GM12873 (cell line): Measurements from ENCODE around the gene TENT5C.

Experiments
- TF ChIP-seq, protein P1 (sequence below): IDR thresholded peaks from 2 replicates; pipeline ENCODE4 v1.5.1; 2012; ENCODE audit warnings: low read depth, mild to moderate bottlenecking, moderate library complexity, low read length, control low read depth; ENCODE audit not compliant: insufficient read depth; ENCODE audit errors: missing control alignments

Gene TENT5C

DNA sequence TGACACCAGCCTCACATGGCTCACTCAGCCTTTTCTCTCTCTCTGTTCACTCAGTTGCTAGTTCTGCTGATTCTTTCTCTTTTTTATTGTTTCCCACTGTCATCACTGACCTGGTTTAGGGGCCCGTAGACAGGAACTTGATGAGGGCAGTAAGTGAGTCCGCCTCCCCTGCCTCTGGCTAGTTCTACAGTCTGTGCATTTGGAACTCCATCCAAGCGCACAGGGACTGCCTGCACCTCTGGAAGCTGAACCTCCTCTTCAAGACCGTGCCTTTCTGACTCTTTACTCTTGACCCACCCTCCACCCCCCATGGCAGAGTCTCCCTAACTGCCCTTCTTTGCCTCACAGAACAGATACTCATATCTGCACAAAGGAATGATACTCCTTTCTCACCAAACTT is 4.2 kb downstream of the TENT5C start:
- TF ChIP-seq, protein P1, sequence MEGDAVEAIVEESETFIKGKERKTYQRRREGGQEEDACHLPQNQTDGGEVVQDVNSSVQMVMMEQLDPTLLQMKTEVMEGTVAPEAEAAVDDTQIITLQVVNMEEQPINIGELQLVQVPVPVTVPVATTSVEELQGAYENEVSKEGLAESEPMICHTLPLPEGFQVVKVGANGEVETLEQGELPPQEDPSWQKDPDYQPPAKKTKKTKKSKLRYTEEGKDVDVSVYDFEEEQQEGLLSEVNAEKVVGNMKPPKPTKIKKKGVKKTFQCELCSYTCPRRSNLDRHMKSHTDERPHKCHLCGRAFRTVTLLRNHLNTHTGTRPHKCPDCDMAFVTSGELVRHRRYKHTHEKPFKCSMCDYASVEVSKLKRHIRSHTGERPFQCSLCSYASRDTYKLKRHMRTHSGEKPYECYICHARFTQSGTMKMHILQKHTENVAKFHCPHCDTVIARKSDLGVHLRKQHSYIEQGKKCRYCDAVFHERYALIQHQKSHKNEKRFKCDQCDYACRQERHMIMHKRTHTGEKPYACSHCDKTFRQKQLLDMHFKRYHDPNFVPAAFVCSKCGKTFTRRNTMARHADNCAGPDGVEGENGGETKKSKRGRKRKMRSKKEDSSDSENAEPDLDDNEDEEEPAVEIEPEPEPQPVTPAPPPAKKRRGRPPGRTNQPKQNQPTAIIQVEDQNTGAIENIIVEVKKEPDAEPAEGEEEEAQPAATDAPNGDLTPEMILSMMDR: no peak

DNA sequence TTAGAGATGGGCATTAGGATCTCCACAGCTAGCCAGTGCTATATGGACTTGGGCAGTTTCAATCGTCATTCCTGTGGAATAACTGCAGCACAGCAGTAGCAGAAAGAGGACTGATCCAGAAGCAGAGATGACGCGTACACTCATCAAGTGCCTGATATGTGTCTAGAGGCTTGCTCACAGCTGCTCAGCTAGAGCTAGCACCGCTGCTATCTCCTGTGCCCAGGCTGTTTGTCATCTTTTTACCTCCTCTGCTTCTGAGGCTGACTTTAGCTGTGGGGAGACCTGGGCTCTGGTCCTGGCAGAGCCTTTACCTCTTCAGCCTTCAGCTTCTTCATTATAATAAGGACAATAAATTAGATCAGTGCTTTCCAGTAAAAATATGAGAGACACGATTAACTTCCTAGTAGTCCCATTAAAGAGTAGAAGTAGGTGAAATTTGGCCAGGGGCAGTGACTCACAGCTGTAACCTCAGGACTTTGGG is 5.3 kb downstream of the TENT5C start:
- TF ChIP-seq, protein P1: no peak

DNA sequence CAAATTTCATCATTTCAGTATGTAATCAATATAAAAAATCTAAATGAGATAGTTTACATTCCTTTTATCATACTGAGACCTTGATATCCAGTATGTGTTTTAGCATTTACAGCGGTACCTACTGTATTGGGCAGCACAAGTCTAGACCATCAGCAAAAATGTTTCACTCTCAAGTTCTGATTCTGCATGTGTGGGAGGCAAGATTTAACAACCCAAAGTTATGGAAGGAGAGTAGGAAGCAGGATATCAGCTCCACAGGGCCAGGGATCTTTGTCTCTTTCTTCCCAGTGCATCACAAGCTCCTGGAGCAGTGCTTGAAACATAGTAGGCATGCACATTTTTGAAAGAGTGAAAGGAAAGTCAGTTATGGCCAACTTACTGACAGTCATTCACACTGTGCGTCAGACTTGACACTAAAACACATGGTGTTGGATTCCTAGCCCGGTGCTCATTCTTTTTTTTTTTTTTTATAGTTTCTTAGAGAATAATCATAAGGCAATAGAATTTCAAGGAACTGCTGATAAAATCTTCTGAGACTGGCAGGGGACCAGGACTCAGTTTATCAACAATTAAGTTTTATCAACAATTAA is 6.1 kb downstream of the TENT5C start:
- TF ChIP-seq, protein P1: no peak

DNA sequence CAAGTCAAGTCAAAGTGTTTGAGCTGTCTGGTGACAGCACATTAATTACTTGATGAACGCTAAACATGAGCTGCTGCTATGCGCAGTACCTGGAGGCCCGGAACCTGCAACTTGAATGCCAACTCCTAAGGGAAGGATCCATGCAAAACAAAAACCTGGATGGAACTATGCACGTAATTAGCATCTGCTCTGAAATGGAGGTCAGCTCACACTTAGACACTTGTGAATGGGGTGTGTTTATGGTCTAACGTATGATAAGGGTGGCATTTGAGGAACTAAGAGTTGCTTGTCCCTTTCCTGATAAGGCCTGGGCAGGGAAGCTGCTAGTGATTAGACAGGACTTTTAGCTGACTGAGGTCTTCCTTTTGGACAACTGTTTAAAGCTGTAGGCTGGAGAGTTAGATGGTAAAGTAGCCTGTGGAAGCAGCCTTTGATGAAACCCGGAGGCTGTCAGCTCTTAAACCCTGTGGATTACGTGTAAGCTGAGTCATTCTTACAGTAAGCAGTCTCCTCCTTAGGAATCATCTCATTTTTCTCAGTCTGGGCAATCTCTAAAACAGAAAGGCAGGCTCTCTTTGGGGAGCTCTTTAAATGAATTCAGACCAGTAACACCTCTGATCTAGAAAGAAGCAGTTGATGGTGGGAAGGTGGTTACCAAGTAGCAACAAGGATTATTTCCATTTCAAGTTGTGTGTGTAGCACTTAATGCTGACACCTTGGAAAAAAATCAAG is 6.8 kb downstream of the TENT5C start:
- TF ChIP-seq, protein P1: no peak

DNA sequence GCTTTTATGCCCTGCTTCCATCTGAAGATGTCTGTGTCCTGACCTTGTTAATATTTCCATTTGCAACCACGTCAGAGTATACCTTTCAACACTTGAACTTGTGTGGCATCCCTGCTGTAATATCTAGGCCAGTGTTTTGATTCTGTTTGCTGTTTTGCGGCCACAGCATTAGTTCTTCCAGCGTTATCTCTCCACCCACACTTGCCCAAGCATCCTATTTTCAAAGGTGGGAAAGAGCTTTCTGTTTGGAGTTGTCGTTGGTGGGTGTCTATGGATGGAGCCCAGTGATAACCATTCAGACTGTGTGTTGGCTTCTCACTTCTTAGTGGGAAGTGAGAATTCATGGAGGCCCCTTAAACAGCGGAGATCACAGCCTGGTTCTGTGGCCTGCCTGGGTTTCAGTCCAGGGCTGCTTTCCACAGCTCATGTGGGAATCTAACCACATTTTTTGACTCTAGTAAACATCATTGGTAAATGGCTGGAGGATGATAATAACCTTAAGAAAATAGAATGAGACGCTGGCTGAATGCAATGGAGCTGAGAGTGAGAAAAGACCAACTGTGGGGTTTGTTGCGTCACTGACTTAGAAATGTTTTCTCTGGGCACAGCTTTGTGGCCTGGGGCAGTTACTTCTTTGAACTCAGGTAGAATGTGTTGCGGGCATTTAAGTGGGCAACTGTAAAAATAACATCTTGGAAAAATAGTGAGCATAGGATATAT is 7.6 kb downstream of the TENT5C start:
- TF ChIP-seq, protein P1: no peak

DNA sequence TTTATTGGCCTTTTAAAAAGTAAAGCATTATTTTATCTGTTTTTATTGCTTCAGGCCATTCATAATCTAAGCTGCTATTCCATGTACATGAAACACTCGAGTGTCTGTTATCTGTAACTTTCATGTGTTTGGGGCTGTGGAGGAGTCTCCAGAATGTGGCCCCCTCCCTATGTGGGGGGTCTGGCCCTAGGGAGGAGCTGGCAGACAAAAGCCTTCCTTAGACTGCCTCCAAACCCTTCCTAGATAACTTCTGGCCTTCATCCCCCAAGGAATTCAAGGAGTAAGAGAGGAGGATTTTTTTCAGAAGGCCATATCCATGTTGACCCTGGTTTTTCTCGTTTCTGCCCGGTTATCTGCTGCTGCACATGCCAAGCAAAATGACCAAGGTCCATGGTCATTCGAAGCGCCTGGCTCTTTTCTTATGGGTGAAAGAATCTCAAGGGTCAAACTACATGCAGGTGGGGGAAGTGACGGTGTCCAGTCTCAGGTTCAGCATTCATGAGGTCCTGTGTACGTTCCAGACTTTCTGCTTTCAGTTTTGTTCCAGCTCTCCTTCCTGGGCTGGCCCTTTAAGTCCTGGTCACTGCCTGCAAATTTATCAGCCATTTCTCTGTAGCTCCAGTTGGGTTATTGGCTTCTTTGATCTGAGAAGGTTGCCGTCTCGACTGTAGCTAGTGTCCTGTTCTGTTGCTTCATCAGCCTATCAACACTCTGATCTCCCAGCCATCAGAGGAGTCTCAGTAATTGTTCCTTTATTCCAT is 8.3 kb downstream of the TENT5C start:
- TF ChIP-seq, protein P1: no peak
